Stimulated activated CD4-positive, alpha-beta T cell treated with anti-CD3 and anti-CD28 coated beads, Interleukin-4, amount 100 ng/mL, for 24 hours (primary cell): Measurements from ENCODE around the gene HCFC1R1.
"Not testable (repeated sequence)": the region's sequence is repeated elsewhere in the genome, so short reads cannot be mapped to it uniquely, and the experiment has no call there.

Experiments used
- DNase-seq: peaks from one replicate; pipeline ENCODE4 v3.0.0-alpha.2; 2020

The HCFC1R1 gene, protein sequence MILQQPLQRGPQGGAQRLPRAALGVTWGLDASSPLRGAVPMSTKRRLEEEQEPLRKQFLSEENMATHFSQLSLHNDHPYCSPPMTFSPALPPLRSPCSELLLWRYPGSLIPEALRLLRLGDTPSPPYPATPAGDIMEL

DNA sequence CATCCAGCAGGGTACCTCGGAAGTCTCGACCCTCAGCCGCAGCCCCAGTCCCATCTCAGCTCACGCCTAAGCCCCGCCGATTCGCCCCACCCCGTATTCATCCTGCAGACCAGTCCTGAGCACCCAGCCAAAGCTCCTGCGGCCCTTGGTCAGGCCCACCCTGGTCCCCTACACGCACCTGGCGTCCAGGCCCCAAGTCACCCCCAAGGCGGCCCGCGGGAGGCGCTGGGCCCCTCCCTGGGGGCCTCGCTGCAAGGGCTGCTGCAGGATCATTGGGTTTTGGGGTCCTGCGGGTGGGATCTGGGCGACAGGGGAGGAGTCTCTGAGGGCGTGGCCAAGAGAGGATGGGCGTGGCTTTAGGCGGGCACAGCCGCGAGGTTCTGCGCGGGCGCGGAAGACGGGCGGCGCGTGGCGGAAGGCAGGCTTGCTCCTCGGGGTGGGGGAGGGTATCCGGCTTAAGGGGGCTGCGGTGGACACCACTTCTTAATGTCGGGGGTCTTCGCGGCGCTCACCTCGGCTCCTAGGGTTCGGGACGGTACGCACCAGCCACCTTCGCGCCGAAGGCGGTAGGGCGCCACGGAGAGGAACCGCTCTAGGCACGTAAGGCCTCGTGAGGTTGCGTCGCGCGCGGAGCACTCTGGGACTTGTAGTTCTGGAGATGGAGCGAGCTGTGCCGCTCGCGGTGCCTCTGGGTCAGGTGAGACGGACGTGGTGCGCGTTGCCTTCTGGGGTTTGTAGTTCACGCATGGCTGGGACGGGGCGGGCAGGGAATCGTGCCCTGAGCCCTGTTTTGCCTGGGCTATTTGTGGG is at the start of gene HCFC1R1, which contains the start of gene THOC6:
HCFC1R1 (minus strand) TSS at position 274 of the 810 bp plus-strand sequence; CDS start at position 273, 1 bp downstream.
THOC6 (plus strand) TSS at position 367 of the 810 bp plus-strand sequence; CDS start at position 659, 292 bp downstream.
- DNase-seq, result peak; percentile 96

DNA sequence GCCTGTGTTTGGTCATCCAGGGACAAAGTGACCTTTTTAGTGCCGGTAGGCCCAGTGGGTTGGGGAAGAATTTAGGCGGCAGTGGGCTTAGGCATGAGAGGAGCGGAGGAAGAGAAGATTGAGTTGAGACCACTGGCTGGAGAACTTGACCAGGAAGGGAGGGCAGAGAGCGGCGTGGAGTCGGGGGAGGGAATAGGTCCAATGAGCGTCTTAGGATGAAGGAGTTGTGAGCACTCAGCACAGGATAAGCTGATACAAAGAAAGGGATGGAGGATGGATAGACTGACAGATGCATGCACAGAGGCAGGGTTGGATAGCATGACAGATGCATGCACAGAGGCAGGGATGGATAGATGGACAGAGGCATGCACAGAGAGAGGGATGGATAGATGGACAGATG is 49.7 kb upstream of the HCFC1R1 start:
- DNase-seq, result no peak

DNA sequence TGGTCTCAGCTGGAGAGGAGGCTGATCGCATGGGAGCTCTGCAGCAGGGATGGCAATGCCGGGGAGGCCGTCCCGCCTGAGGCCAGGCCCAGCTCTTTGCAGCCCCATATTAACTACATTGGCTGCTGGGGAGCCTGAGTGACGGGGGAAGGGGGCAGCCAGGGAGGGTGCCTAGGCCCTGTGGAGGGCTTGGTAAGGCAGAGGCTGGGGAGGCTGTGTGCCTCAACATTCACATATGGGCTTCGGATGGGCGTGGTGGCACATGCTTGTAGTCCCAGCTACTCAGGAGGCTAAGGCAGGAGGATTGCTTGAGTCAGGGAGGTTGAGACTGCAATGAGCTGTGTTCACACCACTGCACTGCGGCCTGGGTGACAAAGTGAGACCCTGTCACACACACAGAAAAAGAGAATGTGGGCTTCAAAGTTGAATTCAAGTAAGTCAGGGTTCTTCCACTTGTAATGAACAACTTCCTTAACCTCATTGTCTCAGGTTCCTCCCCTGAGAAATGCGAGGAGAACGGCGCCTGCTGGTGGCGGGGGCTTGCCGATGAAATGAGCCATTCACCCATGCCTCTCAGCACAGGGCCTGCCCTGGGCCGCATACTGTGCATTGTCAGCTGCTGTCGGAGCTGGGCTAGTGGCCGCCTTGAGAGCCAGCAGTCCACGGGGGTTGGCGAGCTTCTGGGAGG is 49.0 kb upstream of the HCFC1R1 start:
- not testable (repeated sequence) for DNase-seq

DNA sequence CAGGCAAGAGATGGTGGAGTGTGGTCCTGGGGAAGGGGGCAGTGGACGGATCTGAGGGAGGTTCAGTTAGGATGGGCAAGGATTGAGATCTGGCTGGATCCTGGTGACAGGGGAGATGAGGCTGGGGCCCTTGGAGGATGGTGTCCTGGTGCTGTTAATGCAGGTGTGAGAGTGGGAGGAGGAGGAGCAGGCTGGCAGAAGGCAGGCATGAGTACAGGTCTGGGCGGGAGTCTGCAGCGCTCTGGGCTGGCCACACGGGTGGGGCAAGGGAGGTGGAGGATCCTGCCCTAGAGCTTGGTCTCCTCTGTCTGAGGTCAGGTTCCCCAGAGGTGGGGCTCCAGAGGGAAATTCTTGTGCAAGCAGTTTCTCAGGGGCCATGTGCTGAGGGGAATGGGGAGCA is 48.4 kb upstream of the HCFC1R1 start:
- DNase-seq, result not testable (repeated sequence)

DNA sequence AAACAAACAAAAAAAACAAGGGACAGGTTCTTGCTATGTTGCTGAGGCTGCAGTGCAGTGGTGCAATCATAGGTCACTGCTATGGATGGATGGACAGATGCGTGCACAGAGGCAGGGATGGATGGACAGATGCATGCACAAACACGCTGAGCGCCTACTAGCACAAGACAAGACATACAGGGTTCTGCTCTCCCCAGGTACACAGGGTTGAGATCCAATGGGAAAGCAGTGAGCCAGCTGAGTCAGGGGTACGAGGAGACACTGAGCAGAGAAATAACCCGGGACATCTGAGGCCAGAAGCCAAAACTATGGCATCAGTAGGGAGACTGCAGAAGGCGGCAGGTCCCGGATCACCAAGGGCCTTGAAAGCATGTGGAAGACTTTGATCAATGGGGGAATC is 47.9 kb upstream of the HCFC1R1 start:
- no peak for DNase-seq

DNA sequence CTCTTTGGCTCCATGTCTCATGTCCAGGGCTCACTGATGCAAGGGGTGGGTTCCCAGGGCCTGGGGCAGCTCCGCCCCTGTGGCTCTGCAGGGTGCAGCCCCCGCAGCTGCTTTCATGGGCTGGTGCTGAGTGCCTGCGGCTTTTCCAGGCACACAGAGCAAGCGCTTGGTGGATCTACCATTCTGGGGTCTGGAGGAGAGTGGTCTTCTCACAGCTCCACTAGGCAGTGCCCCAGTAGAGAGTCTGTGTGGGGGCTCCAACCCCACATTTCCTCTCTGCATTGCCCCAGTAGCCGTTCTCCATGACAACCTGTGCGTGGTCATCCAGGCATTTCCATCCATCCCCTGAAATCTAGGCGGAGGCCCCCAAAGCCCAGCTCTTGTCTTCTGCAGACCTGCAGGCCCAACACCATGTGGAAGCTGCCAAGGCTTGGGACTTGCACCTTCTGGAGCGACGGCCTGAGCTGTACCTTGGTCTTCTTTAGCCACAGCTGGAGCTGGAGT is 46.9 kb upstream of the HCFC1R1 start:
- no peak for DNase-seq

DNA sequence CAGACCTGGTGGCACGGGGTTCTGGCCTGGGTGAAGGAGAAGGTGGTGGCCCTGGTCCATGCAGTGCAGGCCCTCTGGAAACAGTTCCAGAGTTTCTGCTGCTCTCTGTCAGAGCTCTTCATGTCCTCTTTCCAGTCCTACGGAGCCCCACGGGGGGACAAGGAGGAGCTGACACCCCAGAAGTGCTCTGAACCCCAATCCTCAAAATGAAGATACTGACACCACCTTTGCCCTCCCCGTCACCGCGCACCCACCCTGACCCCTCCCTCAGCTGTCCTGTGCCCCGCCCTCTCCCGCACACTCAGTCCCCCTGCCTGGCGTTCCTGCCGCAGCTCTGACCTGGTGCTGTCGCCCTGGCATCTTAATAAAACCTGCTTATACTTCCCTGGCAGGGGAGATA is 45.4 kb upstream of the HCFC1R1 start:
- not testable (repeated sequence) for DNase-seq

DNA sequence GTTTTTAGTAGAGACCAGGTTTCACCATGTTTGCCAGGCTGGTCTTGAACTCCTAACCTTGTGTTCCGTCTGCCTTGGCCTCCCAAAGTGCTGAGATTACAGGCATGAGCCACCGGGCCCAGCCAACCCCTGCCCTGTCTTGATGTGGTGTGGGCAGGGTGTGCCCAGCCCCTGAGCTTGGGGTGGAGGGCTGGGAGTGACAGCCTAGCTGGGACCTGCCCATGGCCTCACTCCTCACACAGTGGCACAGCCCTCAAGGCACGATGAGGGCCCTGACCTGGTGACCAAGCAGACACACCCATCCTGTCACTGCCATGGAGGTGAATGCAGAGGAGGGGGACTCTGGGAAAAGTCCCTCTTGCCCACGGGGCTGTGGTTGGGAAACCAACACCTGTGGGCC is 44.7 kb upstream of the HCFC1R1 start:
- no peak for DNase-seq

DNA sequence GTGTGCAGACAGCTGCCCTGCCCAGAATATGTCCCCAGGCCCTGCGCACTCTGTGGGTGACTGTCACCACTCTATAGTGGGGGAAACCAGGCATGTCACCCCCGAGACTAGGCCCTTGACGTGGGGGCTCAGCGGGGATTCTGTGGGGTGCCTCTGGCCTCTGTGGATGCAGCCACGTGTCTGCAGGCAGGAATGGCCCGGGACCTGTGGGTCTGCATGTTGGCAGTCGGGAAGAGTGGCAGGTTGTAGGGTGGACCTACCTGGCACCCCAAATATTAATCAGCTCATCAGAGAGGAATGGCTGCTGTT is 42.7 kb upstream of the HCFC1R1 start:
- no peak for DNase-seq

DNA sequence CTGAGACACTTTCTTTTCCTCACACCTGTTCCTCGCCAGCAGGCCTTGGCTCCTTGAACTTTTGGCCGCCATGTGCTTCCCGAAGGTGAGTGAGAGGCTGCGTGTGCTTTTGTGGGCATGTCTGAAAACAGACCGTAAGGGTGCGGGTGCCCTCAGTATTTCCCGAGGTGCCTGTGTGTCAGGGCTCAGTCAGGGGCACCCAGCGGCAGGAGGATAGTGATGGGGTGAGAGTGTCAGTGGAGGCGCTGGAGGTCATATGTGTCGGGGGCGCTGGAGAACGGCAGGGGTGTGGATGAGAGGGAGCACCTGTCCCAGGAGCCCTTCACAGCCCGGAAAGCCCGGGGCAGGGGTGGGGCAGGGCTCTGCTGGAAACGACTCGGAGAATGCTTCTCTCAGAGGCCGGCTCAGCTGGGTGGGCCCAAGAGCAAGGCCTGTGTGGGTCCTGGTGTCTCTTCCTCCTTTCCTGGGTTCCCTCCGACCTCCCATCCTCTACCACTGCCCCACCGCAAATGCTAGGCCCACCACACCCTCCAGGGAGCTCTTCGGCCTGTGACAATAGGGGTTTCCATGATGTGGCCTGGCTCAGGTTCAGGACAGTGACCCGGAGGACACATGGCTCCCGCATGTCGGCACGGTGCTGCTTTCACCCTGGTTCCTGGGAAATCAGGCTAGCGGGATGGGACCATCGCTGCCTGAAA is 42.1 kb upstream of the HCFC1R1 start:
- DNase-seq, result peak; percentile 44

DNA sequence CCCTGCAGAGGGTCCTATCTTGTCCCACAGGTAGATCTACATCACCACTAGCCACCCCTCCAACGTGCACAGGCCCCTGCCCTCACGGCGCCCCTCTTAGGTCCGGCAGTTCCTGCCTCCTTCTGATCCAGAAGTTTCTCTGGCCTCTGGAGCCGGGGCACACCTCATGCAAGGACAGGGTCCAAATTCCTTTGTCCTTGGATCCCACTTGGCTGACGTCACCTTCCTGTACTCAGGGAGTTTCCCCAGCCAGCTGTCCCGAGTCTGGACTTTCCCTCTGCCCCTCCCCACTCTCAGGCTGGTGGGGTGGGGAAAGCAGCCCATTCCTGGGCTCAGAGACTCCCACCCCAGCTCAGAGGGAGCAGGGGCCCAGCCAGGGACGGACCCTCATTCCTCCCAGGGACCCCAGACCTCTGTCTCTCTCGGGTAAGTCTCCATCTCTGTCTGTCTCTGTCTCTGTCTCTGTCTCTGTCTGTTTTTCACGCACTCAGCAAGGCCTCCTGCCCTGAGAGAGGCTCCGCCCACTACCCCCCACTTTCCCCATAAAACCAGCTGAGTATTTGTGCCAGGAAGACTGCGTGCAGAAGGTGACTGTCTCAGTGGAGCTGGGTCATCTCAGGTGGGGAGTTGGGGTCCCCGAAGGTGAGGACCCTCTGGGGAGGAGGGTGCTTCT is 41.5 kb upstream of the HCFC1R1 start, which contains the start of gene IL32:
IL32 (plus strand) TSS at position 572 of the 673 bp plus-strand sequence. CDS start 172 bp downstream, outside the sequence.
- peak; percentile 77 for DNase-seq

DNA sequence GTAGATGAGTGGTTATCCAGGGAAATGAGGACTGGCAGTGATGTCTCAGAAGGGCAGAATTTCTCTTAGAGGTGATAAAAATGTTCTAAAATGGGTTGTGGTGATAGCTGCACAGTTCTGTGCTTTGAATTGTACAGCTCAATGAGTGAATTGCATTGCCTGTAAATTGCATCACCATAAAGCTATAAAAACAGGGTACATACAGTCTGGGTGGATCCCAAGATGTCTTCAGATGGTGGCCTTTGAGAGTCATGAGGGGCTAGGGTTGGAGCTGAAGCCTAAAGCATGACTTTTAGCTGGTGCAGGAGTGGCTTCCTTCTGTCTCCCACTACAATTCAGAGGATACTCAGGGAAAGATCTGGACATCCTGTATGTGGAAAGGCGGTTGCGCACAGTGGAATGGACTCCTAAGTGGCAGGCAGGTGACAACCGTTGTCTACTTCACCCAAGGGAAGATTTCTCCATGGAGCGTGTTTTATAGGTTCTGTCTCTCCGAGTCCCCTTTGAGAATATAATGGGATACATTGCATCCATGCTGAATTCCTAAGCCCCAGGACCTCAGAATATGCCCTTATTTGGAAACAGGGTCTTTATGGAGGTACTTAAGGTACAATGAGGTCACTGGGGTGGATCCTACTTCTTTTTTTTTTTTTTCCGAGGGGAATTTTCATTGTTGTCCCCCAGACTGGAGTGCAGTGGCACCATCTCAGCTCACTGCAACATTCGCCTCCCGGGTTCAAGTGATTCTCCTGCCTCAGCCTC is 40.1 kb upstream of the HCFC1R1 start:
- DNase-seq, result no peak

DNA sequence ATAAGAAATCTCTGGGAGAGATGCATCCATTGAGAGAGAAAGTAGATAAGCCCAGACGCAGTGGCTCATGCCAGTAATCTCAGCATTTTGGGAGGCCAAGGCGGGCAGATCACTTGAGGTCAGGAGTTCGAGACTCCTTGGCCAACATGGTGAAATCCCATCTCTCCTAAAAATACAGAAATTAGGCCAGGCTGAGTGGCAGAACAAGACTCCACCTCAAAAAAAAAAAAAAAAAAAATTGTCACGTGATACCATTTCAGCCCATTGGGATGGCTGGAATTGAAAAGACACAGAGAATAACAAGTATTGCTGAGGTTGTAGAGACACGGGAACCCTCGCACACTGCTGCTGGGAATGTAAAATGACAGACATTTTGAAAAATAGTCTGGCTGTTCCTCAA is 38.8 kb upstream of the HCFC1R1 start:
- no peak for DNase-seq

DNA sequence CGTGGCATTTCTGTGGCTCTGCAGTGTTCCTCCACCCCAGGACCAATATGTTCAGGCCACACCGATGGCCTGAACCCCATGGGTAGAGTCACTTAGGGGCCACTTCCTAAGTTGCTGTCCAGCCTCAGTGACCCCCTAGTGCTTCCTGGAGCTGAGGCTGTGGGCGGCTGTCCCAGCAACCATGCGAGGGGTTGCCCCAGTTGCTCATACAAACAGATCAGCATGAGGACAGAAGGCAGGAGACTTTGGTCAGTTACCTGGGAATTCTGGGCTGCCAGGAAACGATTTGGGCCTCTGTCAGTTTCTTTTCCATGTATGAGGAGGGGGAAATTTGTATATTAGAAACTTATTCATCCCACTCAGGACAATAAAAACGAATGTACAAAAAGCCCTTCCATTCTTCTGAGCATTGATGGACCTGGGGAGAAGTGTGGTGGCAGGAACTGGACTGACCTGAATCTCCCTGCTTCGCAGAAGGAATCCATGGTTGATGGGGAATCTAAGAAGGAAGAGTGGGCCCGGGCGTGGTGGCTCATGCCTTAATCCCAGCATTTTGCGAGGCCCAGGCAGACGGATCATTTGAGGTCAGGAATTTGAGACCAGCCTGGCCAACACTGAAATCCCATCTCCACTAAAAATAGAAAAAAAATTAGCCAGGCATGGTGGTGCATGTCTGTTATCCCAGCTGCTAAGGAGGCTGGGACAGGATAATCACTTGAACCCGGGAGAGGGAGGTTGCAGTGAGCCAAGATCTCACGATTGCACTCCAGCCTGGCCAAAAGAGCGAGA is 36.8 kb upstream of the HCFC1R1 start:
- no peak for DNase-seq

DNA sequence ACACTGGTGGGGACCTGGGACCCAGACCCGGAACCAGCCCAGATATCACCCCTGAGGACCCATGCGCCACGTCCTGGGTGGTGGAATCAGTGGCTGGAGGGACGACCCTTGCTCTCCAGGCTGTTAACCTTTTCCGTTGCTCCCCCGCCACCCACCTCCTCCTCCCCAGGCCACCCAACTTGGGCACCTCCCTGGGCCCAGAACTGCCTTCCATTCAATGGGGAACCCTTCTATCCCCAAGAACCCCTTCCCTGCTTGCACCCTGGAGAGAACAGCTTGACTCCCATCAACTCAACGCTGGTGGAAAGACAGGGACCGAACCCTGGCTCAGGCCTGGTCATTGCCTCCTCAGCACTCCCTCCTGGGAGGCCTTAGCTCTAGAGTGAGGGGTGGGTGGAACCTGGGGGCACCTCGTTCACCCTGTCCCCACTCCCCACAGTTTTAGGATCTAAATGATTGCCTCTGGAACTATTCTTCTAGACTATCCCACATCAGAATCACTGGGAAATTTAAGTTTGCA is 36.0 kb upstream of the HCFC1R1 start:
- DNase-seq, result no peak

DNA sequence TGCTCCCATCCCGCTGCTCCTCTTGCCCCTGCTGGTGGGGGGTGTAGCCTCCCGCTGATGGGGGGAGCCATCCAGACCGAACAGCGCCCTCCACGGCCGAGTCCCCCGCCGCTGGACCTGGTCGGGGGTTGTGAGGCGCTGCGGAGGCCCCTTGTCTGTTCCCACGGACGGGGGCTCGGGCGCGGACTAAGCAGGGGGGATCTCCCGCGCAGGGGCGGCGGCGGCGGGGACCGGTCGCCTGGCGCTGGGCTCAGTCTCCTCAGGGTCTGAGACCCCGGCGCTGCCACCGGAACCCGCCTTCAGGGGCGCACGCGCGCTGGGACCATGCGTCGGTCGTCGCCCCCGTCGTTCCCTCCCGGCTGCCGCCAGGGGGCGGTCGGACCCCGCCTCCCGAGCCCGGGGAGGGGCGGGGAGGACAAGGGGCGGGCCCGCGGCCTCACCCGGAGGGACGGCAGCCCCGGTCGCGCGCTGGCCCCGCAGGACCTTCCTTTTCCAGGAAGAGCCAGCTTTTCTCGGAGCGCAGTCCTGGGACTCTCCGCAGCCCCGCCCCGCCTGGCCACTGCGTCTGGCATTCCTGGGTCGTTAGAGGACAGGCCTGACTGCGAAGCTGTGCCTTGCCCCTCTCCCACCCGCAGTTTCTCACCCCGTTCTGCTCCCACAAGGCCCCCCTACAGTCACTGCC is 35.4 kb upstream of the HCFC1R1 start:
- peak; percentile 86 for DNase-seq

DNA sequence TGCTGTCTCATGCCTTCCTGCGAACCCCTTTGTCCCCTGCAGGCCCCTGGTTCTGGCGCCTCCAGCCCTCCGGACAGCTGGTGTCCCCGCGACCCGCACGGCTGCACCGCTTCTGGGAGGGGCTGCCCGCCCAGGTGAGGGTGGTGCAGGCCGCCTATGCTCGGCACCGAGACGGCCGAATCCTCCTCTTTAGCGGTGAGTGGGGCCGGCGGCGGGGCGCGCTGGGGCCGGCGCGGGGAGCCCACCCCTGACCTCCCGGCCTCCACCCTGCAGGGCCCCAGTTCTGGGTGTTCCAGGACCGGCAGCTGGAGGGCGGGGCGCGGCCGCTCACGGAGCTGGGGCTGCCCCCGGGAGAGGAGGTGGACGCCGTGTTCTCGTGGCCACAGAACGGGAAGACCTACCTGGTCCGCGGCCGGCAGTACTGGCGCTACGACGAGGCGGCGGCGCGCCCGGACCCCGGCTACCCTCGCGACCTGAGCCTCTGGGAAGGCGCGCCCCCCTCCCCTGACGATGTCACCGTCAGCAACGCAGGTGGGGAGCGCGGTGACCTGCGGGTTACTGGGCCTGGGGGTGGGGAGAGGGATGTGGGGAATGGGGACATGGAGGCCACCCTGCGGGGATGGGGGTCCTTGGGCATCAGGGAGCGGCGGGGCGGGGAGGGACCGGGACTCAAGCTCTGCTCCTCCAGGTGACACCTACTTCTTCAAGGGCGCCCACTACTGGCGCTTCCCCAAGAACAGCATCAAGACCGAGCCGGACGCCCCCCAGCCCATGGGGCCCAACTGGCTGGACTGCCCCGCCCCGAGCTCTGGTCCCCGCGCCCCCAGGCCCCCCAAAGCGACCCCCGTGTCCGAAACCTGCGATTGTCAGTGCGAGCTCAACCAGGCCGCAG is 34.6 kb upstream of the HCFC1R1 start:
- peak; percentile 52 for DNase-seq

DNA sequence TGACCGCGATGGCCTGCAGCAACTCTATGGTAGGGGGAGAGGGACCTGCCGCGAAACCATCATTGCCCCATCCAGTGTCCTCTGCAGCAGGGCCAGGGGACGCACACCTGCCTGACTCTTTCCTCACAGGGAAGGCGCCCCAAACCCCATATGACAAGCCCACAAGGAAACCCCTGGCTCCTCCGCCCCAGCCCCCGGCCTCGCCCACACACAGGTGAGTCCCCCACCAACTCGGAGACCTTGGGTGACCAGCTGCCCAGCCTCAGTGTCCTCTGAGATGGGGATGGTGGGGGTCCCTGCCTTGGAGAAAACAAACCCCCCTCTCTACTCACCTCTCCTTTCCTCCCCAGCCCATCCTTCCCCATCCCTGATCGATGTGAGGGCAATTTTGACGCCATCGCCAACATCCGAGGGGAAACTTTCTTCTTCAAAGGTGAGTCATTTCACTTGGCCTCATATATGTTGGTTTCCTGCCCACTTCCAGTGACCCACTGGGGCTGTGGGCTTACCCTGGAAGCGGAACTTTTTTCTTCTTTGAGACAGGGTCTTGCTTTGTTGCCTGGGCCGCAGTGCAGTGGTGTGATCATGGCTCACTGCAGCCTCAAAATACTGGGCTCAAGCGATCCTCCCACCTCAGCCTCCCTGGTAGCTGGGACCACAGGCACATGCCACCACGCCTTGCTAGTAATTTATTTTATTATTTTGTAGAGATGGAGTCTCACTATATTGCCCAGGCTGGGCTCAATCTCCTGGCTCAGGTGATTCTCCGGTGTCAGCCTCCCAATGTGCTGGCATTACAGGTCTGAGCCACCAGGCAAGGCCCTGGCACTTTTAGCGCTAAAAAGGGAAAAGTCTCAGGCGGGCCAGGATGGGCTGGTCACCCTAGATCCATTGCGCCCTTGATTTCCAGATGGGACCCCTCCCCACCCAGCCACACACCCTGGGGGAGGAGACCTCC is 33.7 kb upstream of the HCFC1R1 start:
- no peak for DNase-seq
